Measurements from ENCODE around the gene RPL21.

Gene RPL21

DNA sequence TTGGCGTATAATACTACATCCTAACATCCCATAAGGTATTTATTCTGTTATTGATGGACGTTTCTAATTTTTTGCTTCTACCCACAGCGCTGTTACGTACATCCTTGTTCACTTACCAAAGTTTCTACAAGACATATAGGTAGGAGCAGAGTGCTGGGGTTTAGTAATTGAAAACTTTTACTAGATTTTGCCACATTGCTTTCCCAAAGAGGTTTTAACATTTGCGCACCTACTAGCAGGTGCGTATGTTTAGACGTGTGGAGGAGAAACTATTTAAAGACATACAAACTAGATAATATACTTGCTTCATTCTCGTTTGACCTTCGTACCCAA is 559 bp upstream of the RPL21 start:
- DNase-seq (ENCODE audit: low read depth, low spot score): no peak
- Histone ChIP-seq H3K4me3 (peak overlapping the region; percentile 86), H3K36me3 (ENCODE audit: insufficient read depth, low read length) (peaks cover 38% of the 10 kb centered on the region), H3K9ac (ENCODE audit: insufficient read length) (peak overlapping the region; percentile 100), H3K9me3 (ENCODE audit: low read depth, low read length) (no peaks in the 10 kb centered on the region), H3K27ac (peak overlapping the region; percentile 92)
- TF ChIP-seq FOXP2 (optimal IDR thresholded peaks at IDR 0.05; ENCODE audit: control extremely low read depth, extremely low read length, insufficient read depth): no peak
- no peak for TF ChIP-seq EZH2 (IDR thresholded peaks at IDR 0.05)
- TF ChIP-seq POLR2AphosphoS5 (IDR thresholded peaks at IDR 0.05; ENCODE audit: borderline replicate concordance, low read depth, low read length): no peak

DNA sequence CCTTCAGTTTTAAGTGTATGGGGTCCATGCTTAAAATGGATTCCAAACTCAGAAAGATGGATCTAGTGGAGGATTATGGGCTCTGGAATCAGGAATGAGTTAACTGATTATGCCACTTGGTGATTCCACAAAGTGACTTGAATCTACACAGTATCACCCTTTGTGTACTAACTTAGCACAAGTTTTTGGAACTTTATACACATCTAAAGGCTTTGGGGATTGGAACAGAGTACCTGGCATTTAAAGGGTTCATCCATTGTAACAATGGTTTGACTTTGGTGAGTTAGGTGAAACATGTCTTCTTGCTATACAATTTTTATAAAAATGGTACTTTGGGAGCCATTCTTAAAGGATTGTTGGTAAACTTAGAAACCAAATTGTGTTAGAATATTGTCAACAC is 1.1 kb downstream of the RPL21 start:
- no peak for TF ChIP-seq FOXP2 (optimal IDR thresholded peaks at IDR 0.05; ENCODE audit: control extremely low read depth, extremely low read length, insufficient read depth)
- no peak for TF ChIP-seq POLR2AphosphoS5 (IDR thresholded peaks at IDR 0.05; ENCODE audit: borderline replicate concordance, low read depth, low read length)
- no peak for TF ChIP-seq EZH2 (IDR thresholded peaks at IDR 0.05)
- H3K27ac ChIP-seq: peak overlapping the region; percentile 92
- DNase-seq (ENCODE audit: low read depth, low spot score): no peak
- H3K36me3 ChIP-seq (ENCODE audit: insufficient read depth, low read length): peaks cover 54% of the 10 kb centered on the region
- peak overlapping the region; percentile 100 for H3K9ac ChIP-seq (ENCODE audit: insufficient read length)
- peak overlapping the region; percentile 86 for H3K4me3 ChIP-seq
- no peaks in the 10 kb centered on the region for H3K9me3 ChIP-seq (ENCODE audit: low read depth, low read length)

DNA sequence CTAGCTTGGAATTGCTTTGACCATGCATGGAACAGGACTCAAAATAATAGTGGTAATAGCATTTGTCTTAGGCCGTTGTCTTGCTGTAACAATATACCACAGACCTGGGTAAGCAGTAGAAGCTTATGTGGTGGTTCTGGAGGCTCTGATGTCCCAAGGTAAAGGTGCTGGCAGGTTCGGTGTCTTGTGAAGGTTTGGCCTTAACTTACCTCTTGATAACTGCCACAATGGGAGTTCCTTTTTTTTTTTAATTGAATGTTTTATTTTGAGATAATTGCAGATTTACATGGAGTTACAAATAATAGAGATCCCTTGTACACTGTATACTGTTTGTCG is 5.8 kb downstream of the RPL21 start:
- Histone ChIP-seq H3K9me3 (ENCODE audit: low read depth, low read length) (no peaks in the 10 kb centered on the region), H3K36me3 (ENCODE audit: insufficient read depth, low read length) (peaks cover 85% of the 10 kb centered on the region), H3K4me3 (no peak overlapping the region), H3K9ac (ENCODE audit: insufficient read length) (no peak overlapping the region), H3K27ac (peak overlapping the region; percentile 86; the same call in 1 of the 2 replicates)
- TF ChIP-seq EZH2 (IDR thresholded peaks at IDR 0.05) (no peak), POLR2AphosphoS5 (IDR thresholded peaks at IDR 0.05; ENCODE audit: borderline replicate concordance, low read depth, low read length) (no peak), FOXP2 (optimal IDR thresholded peaks at IDR 0.05; ENCODE audit: control extremely low read depth, extremely low read length, insufficient read depth) (no peak)
- no peak for DNase-seq (ENCODE audit: low read depth, low spot score)

DNA sequence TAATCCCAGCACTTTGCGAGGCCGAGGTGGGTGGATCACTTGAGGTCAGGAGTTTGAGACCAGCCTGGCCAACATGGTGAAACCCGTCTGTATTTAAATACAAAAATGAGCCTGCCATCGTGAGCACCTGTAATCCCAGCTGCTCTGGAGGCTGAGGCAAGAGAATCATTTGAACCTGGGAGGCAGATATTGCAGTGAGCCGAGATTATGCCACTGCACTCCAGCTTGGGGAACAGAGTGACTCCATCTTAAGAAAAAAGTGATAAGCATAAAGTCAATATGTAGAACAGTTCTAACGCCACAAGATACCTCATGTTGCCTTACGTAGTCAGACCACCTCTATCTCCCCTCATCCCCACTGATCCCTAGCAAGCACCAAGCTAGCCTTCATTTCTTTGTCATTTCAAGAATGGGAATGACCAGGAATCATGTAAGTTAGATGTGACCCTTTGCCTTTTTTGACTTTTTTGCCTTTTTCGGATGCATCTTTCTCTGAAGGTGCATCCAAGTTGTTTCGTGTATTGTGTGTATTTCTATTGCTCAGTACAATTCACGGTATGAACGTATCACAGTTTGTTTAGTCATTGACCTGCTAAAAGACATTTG is 6.4 kb downstream of the RPL21 start:
- no peak for DNase-seq (ENCODE audit: low read depth, low spot score)
- TF ChIP-seq FOXP2 (optimal IDR thresholded peaks at IDR 0.05; ENCODE audit: control extremely low read depth, extremely low read length, insufficient read depth) (no peak), POLR2AphosphoS5 (IDR thresholded peaks at IDR 0.05; ENCODE audit: borderline replicate concordance, low read depth, low read length) (peak; percentile 63), EZH2 (IDR thresholded peaks at IDR 0.05) (no peak)
- peaks cover 83% of the 10 kb centered on the region for H3K36me3 ChIP-seq (ENCODE audit: insufficient read depth, low read length)
- H3K9me3 ChIP-seq (ENCODE audit: low read depth, low read length): no peaks in the 10 kb centered on the region
- peak overlapping the region; percentile 86 for H3K27ac ChIP-seq
- H3K4me3 ChIP-seq: no peak overlapping the region
- no peak overlapping the region for H3K9ac ChIP-seq (ENCODE audit: insufficient read length)

DNA sequence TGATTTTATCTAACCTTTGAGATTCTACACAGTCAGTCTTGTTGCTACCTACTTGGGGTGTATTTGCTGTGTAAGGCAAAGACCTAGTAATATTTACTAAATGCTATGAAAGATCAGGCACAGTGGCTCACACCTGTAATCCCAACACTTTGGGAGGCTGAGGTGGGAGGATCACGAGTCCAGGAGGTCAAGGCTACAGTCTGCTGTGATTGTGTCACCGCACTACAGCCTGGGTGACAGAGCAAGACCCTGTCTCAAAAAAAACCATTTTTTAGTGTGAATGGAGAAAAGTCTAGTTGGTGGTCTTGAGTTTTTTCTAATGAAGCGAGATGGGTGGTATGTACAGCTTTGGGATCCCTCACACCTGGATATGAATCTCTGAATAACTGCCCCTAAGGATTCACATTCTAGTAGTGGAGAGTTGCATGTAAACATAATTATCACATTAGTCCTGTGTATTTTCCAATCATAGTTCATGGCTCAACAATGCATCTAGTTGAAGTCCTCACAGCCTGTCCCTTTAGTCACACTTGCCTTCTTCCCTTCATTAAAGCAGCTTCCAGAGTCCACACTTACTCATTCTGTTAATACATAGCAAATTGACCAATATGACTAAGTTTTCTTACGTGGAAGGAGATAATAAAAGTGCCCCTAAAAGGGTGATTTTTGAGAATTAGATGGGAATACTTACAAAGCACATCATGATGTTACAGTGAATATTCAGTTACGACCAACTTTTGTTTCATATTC is 7.5 kb downstream of the RPL21 start:
- TF ChIP-seq FOXP2 (optimal IDR thresholded peaks at IDR 0.05; ENCODE audit: control extremely low read depth, extremely low read length, insufficient read depth): no peak
- TF ChIP-seq EZH2 (IDR thresholded peaks at IDR 0.05): no peak
- no peak; the same call in 1 of the 2 replicates for TF ChIP-seq POLR2AphosphoS5 (IDR thresholded peaks at IDR 0.05; ENCODE audit: borderline replicate concordance, low read depth, low read length)
- Histone ChIP-seq H3K9ac (ENCODE audit: insufficient read length) (no peak overlapping the region), H3K9me3 (ENCODE audit: low read depth, low read length) (no peaks in the 10 kb centered on the region), H3K27ac (peak overlapping the region; percentile 86), H3K4me3 (no peak overlapping the region), H3K36me3 (ENCODE audit: insufficient read depth, low read length) (peaks cover 72% of the 10 kb centered on the region)
- DNase-seq (ENCODE audit: low read depth, low spot score): no peak

DNA sequence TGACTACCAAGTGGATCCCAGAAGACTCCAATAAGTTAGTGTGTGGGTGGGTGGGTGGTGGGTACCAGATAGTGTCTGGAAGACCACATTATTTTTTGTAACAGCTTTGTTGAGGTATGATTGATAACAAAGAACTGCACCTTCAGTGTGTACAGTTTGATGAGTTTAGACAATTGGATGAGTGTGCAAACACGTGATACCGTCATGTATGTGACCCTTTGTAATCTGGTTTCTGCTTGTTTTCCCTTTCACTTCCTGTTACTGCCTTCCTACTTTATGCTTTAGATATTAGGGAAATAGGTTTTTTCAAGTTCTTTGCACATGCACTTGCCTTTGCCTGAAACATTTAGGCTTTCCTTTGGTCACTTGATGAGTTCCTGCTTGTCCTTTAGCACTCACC is 8.5 kb downstream of the RPL21 start:
- Histone ChIP-seq H3K27ac (peak overlapping the region; percentile 86), H3K36me3 (ENCODE audit: insufficient read depth, low read length) (peaks cover 62% of the 10 kb centered on the region), H3K9ac (ENCODE audit: insufficient read length) (no peak overlapping the region), H3K9me3 (ENCODE audit: low read depth, low read length) (no peaks in the 10 kb centered on the region), H3K4me3 (no peak overlapping the region)
- TF ChIP-seq EZH2 (IDR thresholded peaks at IDR 0.05): no peak
- no peak for TF ChIP-seq FOXP2 (optimal IDR thresholded peaks at IDR 0.05; ENCODE audit: control extremely low read depth, extremely low read length, insufficient read depth)
- TF ChIP-seq POLR2AphosphoS5 (IDR thresholded peaks at IDR 0.05; ENCODE audit: borderline replicate concordance, low read depth, low read length): no peak
- DNase-seq (ENCODE audit: low read depth, low spot score): no peak

DNA sequence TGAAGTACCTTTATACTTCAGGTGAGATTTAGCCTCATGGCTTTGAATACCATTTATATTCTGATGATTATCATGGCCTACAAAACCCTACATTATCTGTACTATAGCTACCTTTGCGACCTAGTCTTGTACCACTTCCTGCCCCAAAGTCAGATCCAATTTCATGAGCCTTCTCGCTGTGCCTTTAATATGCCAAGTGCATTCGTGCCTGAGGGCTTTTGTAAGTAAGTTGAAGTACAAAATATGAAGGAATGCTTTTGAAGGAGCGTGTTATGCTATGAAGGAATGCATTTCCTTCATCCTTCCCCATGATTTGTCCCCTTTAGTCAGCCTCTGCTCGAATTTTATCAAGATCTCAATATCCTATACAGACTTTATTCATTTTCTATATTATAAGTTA is 10.0 kb downstream of the RPL21 start:
- peak; percentile 63 for DNase-seq (ENCODE audit: low read depth, low spot score)
- TF ChIP-seq POLR2AphosphoS5 (IDR thresholded peaks at IDR 0.05; ENCODE audit: borderline replicate concordance, low read depth, low read length) (peak; percentile 34; the same call in 1 of the 2 replicates), EZH2 (IDR thresholded peaks at IDR 0.05) (no peak)
- peak overlapping the region; percentile 86 for H3K27ac ChIP-seq
- H3K9ac ChIP-seq (ENCODE audit: insufficient read length): no peak overlapping the region
- H3K9me3 ChIP-seq (ENCODE audit: low read depth, low read length): no peaks in the 10 kb centered on the region
- H3K36me3 ChIP-seq (ENCODE audit: insufficient read depth, low read length): peaks cover 46% of the 10 kb centered on the region
- H3K4me3 ChIP-seq: peak overlapping the region; percentile 15; the same call in 1 of the 2 replicates

DNA sequence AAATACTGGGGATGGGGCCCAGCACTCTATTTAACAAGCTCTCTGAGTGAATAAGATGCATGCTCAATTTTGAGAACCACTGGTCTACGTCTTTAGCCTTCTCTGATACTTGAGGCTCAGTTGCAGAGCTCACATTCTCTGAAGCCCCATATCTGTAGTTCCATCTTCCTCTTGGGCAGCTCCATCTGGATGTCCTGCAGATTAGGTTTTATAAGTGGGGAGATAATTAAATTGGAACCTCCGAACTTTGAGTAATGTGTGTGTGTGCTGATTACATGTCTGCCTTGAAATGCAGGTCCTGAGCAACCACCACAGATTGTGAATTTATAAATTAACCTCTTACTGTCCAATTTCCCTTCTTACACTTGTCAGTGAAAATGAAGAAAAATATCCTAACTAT is 12.1 kb downstream of the RPL21 start:
- Histone ChIP-seq H3K9me3 (ENCODE audit: low read depth, low read length) (no peaks in the 10 kb centered on the region), H3K27ac (peak overlapping the region; percentile 49; the same call in 1 of the 2 replicates), H3K4me3 (no peak overlapping the region), H3K9ac (ENCODE audit: insufficient read length) (no peak overlapping the region), H3K36me3 (ENCODE audit: insufficient read depth, low read length) (peaks cover 26% of the 10 kb centered on the region)
- no peak for DNase-seq (ENCODE audit: low read depth, low spot score)
- TF ChIP-seq EZH2 (IDR thresholded peaks at IDR 0.05): no peak

DNA sequence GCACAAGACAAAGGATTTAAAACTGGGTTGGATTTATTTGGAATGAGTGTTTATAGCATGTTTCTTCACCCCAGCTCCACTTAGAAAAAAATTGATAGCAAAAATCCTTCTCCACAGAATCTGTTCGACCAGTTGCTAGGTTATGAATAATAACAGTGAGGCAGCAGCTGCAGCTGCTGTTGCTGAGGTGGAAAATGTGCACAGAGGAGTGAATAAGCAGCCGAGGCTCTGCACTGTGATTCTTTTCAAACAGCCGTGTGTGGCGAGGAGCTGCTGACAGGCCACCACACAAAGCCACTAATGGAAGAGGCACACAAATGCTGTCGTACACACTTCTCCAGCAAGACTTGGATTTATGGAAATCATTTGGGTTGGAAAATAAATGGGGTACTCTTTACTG is 12.8 kb downstream of the RPL21 start:
- H3K4me3 ChIP-seq: no peak overlapping the region
- H3K36me3 ChIP-seq (ENCODE audit: insufficient read depth, low read length): peaks cover 18% of the 10 kb centered on the region
- H3K27ac ChIP-seq: peak overlapping the region; percentile 49
- peak overlapping the region; percentile 14 for H3K9ac ChIP-seq (ENCODE audit: insufficient read length)
- no peak for TF ChIP-seq FOXP2 (optimal IDR thresholded peaks at IDR 0.05; ENCODE audit: control extremely low read depth, extremely low read length, insufficient read depth)
- no peak for TF ChIP-seq EZH2 (IDR thresholded peaks at IDR 0.05)
- no peak; the same call in 1 of the 2 replicates for TF ChIP-seq POLR2AphosphoS5 (IDR thresholded peaks at IDR 0.05; ENCODE audit: borderline replicate concordance, low read depth, low read length)
- DNase-seq (ENCODE audit: low read depth, low spot score): no peak
- H3K9me3 ChIP-seq (ENCODE audit: low read depth, low read length): no peaks in the 10 kb centered on the region
